Mesenchymal stem cell (in vitro differentiated cells and primary cell): ENCODE measurements around the gene CRISPLD2.
A peak's percentile ranks its signal among the peaks of the same experiment; 100 is the strongest.

Experiments
- DNase-seq: peaks from one replicate; pipeline ENCODE4 v3.0.0-alpha.2; 2013
- H2AFZ ChIP-seq: one replicate; pipeline ENCODE4 v1.6.1; 2013; ENCODE audit warnings: low read depth, mild to moderate bottlenecking, control low read depth, inconsistent platforms, low read length, moderate library complexity
- H2AK5ac ChIP-seq: 2 replicates; pipeline ENCODE4 v1.6.1; 2013; ENCODE audit warnings: low read length, moderate library complexity, mild to moderate bottlenecking, inconsistent platforms; ENCODE audit not compliant: severe bottlenecking
- H2BK120ac ChIP-seq: one replicate; pipeline ENCODE4 v1.6.1; 2013; ENCODE audit warnings: low read depth, mild to moderate bottlenecking, inconsistent platforms, low read length, moderate library complexity
- H2BK12ac ChIP-seq, 2 experiments: one replicate each; pipeline ENCODE4 v1.6.1; 2013; ENCODE audit warnings: inconsistent platforms in 2 of 2, low read length in 2 of 2, mild to moderate bottlenecking in 2 of 2, moderate library complexity in 2 of 2, control low read depth in 1 of 2
- H2BK15ac ChIP-seq: one replicate; pipeline ENCODE4 v1.6.1; 2013; ENCODE audit warnings: mild to moderate bottlenecking, low read depth, inconsistent platforms; ENCODE audit not compliant: poor library complexity, severe bottlenecking
- H2BK5ac ChIP-seq: 2 replicates; pipeline ENCODE4 v1.6.1; 2013; ENCODE audit warnings: low read depth, mild to moderate bottlenecking, low read length, control low read depth, inconsistent platforms; ENCODE audit not compliant: poor library complexity, severe bottlenecking
- H3K14ac ChIP-seq, 2 experiments: one replicate each; pipeline ENCODE4 v1.6.1; 2013; ENCODE audit warnings: inconsistent platforms in 2 of 2, low read length in 2 of 2, control low read depth in 1 of 2, mild to moderate bottlenecking in 1 of 2, moderate library complexity in 1 of 2
- H3K18ac ChIP-seq, 2 experiments: one replicate each; pipeline ENCODE4 v1.6.1; 2013; ENCODE audit warnings: inconsistent platforms in 2 of 2, low read length in 2 of 2, control low read depth in 1 of 2, low read depth in 1 of 2, mild to moderate bottlenecking in 1 of 2
- H3K23ac ChIP-seq, 2 experiments: one replicate each; pipeline ENCODE4 v1.6.1; 2013; ENCODE audit warnings: inconsistent platforms in 2 of 2, low read length in 2 of 2, mild to moderate bottlenecking in 2 of 2, moderate library complexity in 2 of 2, control low read depth in 1 of 2
- H3K27ac ChIP-seq: 2 replicates; pipeline ENCODE4 v1.5.1; 2013; ENCODE audit warnings: mild to moderate bottlenecking, moderate library complexity, low read length, control low read depth, inconsistent platforms; ENCODE audit not compliant: poor library complexity, severe bottlenecking
- H3K27me3 ChIP-seq, 2 experiments: 2 replicates each; pipeline versions ENCODE4 v1.6.1 to v1.7.0; 2013; ENCODE audit warnings: low read length in 2 of 2, mild to moderate bottlenecking in 2 of 2, moderate library complexity in 2 of 2, control low read depth in 1 of 2, inconsistent platforms in 1 of 2; ENCODE audit not compliant: control insufficient read depth in 1 of 2, insufficient read depth in 1 of 2
- H3K36me3 ChIP-seq, 2 experiments: 2 replicates each; pipeline versions ENCODE4 v1.6.1 to v1.7.0; 2013; ENCODE audit warnings: low read length in 2 of 2, control low read depth in 1 of 2, inconsistent platforms in 1 of 2, low read depth in 1 of 2, mild to moderate bottlenecking in 1 of 2; ENCODE audit not compliant: insufficient read depth in 2 of 2, control insufficient read depth in 1 of 2
- H3K4ac ChIP-seq, 2 experiments: one replicate each; pipeline ENCODE4 v1.6.1; 2013; ENCODE audit warnings: inconsistent platforms in 2 of 2, low read length in 2 of 2, mild to moderate bottlenecking in 2 of 2, moderate library complexity in 2 of 2, control low read depth in 1 of 2, low read depth in 1 of 2
- H3K4me1 ChIP-seq: 2 replicates; pipeline ENCODE4 v1.6.1; 2013; ENCODE audit warnings: low read depth, low read length, control low read depth; ENCODE audit not compliant: control insufficient read depth, insufficient read depth
- H3K4me2 ChIP-seq: 2 replicates; pipeline ENCODE4 v1.6.1; 2013; ENCODE audit warnings: low read length, mild to moderate bottlenecking, inconsistent platforms; ENCODE audit not compliant: poor library complexity, severe bottlenecking
- H3K4me3 ChIP-seq, 2 experiments: 2 replicates each; pipeline versions ENCODE4 v1.5.1 to v1.7.0; 2013; ENCODE audit warnings: low read length in 2 of 2, mild to moderate bottlenecking in 2 of 2, control low read depth in 1 of 2, low read depth in 1 of 2; ENCODE audit not compliant: insufficient read depth in 1 of 2
- H3K79me1 ChIP-seq: replicated peaks from 2 replicates; pipeline ENCODE4 v1.6.1; 2013; ENCODE audit warnings: mild to moderate bottlenecking, control low read depth, low read length, inconsistent platforms; ENCODE audit not compliant: poor library complexity, severe bottlenecking
- H3K9ac ChIP-seq: 2 replicates; pipeline ENCODE4 v1.7.0; 2013; ENCODE audit warnings: mild to moderate bottlenecking, low read length, moderate library complexity
- H3K9me3 ChIP-seq: 2 replicates; pipeline ENCODE4 v1.7.0; 2013; ENCODE audit warnings: mild to moderate bottlenecking, low read length; ENCODE audit not compliant: control insufficient read depth
- H4K8ac ChIP-seq: one replicate; pipeline ENCODE4 v1.6.1; 2013; ENCODE audit warnings: inconsistent platforms, mild to moderate bottlenecking, low read length, moderate library complexity
- H4K91ac ChIP-seq: one replicate; pipeline ENCODE4 v1.6.1; 2013; ENCODE audit warnings: mild to moderate bottlenecking, low read length, inconsistent platforms
- WGBS: methylation state at CpG from one replicate; pipeline ENCODE4 v1.1.7; 2013; ENCODE audit warnings: mixed read lengths; 5-methylcytosine and 5-hydroxymethylcytosine counted together

CRISPLD2 gene

GRCh38 chr16:84811529-84811928, 8.3 kb upstream of the CRISPLD2 start:
- H2AK5ac ChIP-seq, result no peak overlapping the region
- H2BK15ac ChIP-seq, result no peak overlapping the region
- no peak overlapping the region for H3K18ac ChIP-seq
- H4K91ac ChIP-seq, result no peak overlapping the region
- DNase-seq, result no peak
- H2BK120ac ChIP-seq, result no peak overlapping the region
- no peak overlapping the region for H3K9ac ChIP-seq
- no peak overlapping the region for H3K27ac ChIP-seq
- peak overlapping the region in 1 of 2 experiments; percentile 27 for H2BK12ac ChIP-seq
- H2BK5ac ChIP-seq, result no peak overlapping the region
- no peaks in the 10 kb centered on the region for H3K79me1 ChIP-seq
- H3K27me3 ChIP-seq, result peaks cover 6 to 8% of the 10 kb centered on the region in 2 experiments
- peaks cover 8% of the 10 kb centered on the region for H3K4me1 ChIP-seq
- H3K4ac ChIP-seq, result no peak overlapping the region
- no peak overlapping the region for H3K14ac ChIP-seq
- H3K4me3 ChIP-seq, result no peak overlapping the region
- peaks cover 4% of the 10 kb centered on the region for H3K9me3 ChIP-seq
- no peak overlapping the region for H2AFZ ChIP-seq
- 100% methylated on average over 1 of the region's 2 CpGs for WGBS
- no peak overlapping the region for H3K4me2 ChIP-seq
- no peaks in the 10 kb centered on the region for H3K36me3 ChIP-seq
- no peak overlapping the region for H4K8ac ChIP-seq
- no peak overlapping the region for H3K23ac ChIP-seq

GRCh38 chr16:84813141-84813934, 6.4 kb upstream of the CRISPLD2 start:
- H3K4me1 ChIP-seq, result peaks cover 2% of the 10 kb centered on the region
- peaks cover 4% of the 10 kb centered on the region for H3K9me3 ChIP-seq
- peak overlapping the region; percentile 68 for H4K8ac ChIP-seq
- H3K18ac ChIP-seq, result peak overlapping the region; percentile 13 to 53
- H3K4me3 ChIP-seq, result no peak overlapping the region
- H2BK15ac ChIP-seq, result no peak overlapping the region
- H3K27me3 ChIP-seq, result peaks cover 8 to 9% of the 10 kb centered on the region in 2 experiments
- H2BK120ac ChIP-seq, result no peak overlapping the region
- H3K23ac ChIP-seq, result no peak overlapping the region
- 81% methylated on average over 15 of the region's 15 CpGs for WGBS
- no peak overlapping the region for H3K9ac ChIP-seq
- H2AFZ ChIP-seq, result no peak overlapping the region
- H2AK5ac ChIP-seq, result no peak overlapping the region
- no peak overlapping the region for H2BK5ac ChIP-seq
- H2BK12ac ChIP-seq, result peak overlapping the region; percentile 49 to 76
- H3K27ac ChIP-seq, result no peak overlapping the region
- no peak overlapping the region for H3K4me2 ChIP-seq
- H3K79me1 ChIP-seq, result no peaks in the 10 kb centered on the region
- H3K14ac ChIP-seq, result no peak overlapping the region
- DNase-seq, result peak; percentile 64
- no peaks in the 10 kb centered on the region for H3K36me3 ChIP-seq
- peak overlapping the region; percentile 81 for H4K91ac ChIP-seq
- H3K4ac ChIP-seq, result no peak overlapping the region

- Histone ChIP-seq H3K27me3 (peaks cover 8 to 9% of the 10 kb centered on the region in 2 experiments), H3K14ac (peak overlapping the region in 1 of 2 experiments; percentile 68), H2BK120ac (no peak overlapping the region), H3K27ac (no peak overlapping the region), H4K8ac (no peak overlapping the region), H3K4me3 (no peak overlapping the region), H2AK5ac (no peak overlapping the region), H3K79me1 (no peaks in the 10 kb centered on the region), H3K9me3 (peaks cover 4% of the 10 kb centered on the region), H3K36me3 (no peaks in the 10 kb centered on the region), H2BK12ac (peak overlapping the region in 1 of 2 experiments; percentile 45), H3K4ac (peak overlapping the region in 1 of 2 experiments; percentile 12), H3K9ac (no peak overlapping the region), H3K18ac (no peak overlapping the region), H2AFZ (no peak overlapping the region), H2BK15ac (no peak overlapping the region), H3K4me2 (no peak overlapping the region), H3K23ac (no peak overlapping the region), H3K4me1 (peaks cover 12% of the 10 kb centered on the region), H2BK5ac (no peak overlapping the region), H4K91ac (no peak overlapping the region)
- WGBS, result 85% methylated on average over 7 of the region's 7 CpGs
- DNase-seq, result no peak
These were observed 4.3 kb upstream of the CRISPLD2 start for GRCh38 chr16:84815462-84815861.

- H3K4me3 ChIP-seq, result no peak overlapping the region
- no peak overlapping the region for H2AK5ac ChIP-seq
- H3K27me3 ChIP-seq, result peaks cover 9% of the 10 kb centered on the region in 2 experiments
- 89% methylated on average over 7 of the region's 7 CpGs for WGBS
- no peaks in the 10 kb centered on the region for H3K36me3 ChIP-seq
- H3K9me3 ChIP-seq, result peaks cover 4% of the 10 kb centered on the region
- H3K14ac ChIP-seq, result no peak overlapping the region
- no peak overlapping the region for H2BK5ac ChIP-seq
- H3K27ac ChIP-seq, result no peak overlapping the region
- H4K8ac ChIP-seq, result no peak overlapping the region
- H3K4ac ChIP-seq, result no peak overlapping the region
- no peak overlapping the region for H3K18ac ChIP-seq
- no peak for DNase-seq
- no peak overlapping the region for H3K23ac ChIP-seq
- no peak overlapping the region for H3K4me2 ChIP-seq
- no peaks in the 10 kb centered on the region for H3K79me1 ChIP-seq
- H2AFZ ChIP-seq, result no peak overlapping the region
- H3K4me1 ChIP-seq, result peaks cover 12% of the 10 kb centered on the region
- H2BK120ac ChIP-seq, result no peak overlapping the region
- no peak overlapping the region for H4K91ac ChIP-seq
- no peak overlapping the region for H3K9ac ChIP-seq
- H2BK15ac ChIP-seq, result no peak overlapping the region
- no peak overlapping the region for H2BK12ac ChIP-seq
These were observed 3.8 kb upstream of the CRISPLD2 start for GRCh38 chr16:84816023-84816422.
